Heart left ventricle (tissue), 16 donors: ENCODE data around the gene PPP1R12C. TPM values are rescaled to one million over a fixed set of nuclear protein-coding genes. Genes with fewer than 3 reads are reported as not detected.

Source experiments
- ATAC-seq, 4 donors: fragments of 200-7000 bp; cut with Tn5 transposase; one replicate each; pipeline ENCODE4 v1.9.1; 2020 to 2022; ENCODE audit warnings: moderate library complexity in 4 of 4, mild to moderate bottlenecking in 3 of 4, moderate number of reproducible peaks in 1 of 4
- DNase-seq, 5 donors: peaks; one replicate each; pipeline ENCODE4 v3.0.0-alpha.2; 2020
- H3K27ac ChIP-seq, 12 donors: fragments of 200-600 bp; sonication (generic) in 4 of 12; one replicate each; pipeline versions ENCODE4 v1.5.0 to v1.8.0; 2016 to 2022; ENCODE audit warnings: mild to moderate bottlenecking in 2 of 12
- H3K27me3 ChIP-seq, 9 donors: fragments of 200-600 bp; sonication (generic) in 2 of 9; one replicate each; pipeline versions ENCODE4 v1.5.1 to v1.8.0; 2016 to 2022; ENCODE audit warnings: mild to moderate bottlenecking in 3 of 9
- H3K36me3 ChIP-seq, 9 donors: fragments of 200-600 bp; sonication (generic) in 2 of 9; one replicate each; pipeline versions ENCODE4 v1.5.0 to v1.8.0; 2018 to 2022; ENCODE audit warnings: mild to moderate bottlenecking in 2 of 9
- H3K4me1 ChIP-seq, 12 donors: fragments of 200-600 bp; sonication (generic) in 4 of 12; one replicate each; pipeline versions ENCODE4 v1.5.0 to v1.8.0; 2016 to 2022; ENCODE audit warnings: mild to moderate bottlenecking in 3 of 12
- H3K4me3 ChIP-seq, 12 donors: fragments of 200-600 bp; sonication (generic) in 4 of 12; one replicate each; pipeline versions ENCODE4 v1.5.0 to v1.8.0; 2017 to 2022; ENCODE audit warnings: mild to moderate bottlenecking in 9 of 12, moderate library complexity in 4 of 12
- H3K9me3 ChIP-seq, 12 donors: fragments of 200-600 bp; sonication (generic) in 4 of 12; one replicate each; pipeline versions ENCODE4 v1.5.0 to v1.8.0; 2016 to 2022; ENCODE audit warnings: mild to moderate bottlenecking in 1 of 12
- CTCF ChIP-seq, 12 donors: fragments of 200-600 bp; sonication (generic) in 4 of 12; IDR thresholded peaks; one replicate each; pipeline versions ENCODE4 v1.5.0 to v1.8.0; 2018 to 2022; ENCODE audit warnings: antibody characterized with exemption in 12 of 12, mild to moderate bottlenecking in 5 of 12
- POLR2A ChIP-seq, 2 donors: fragments of 450-650 bp; IDR thresholded peaks; one replicate each; pipeline ENCODE4 v1.6.1; 2017; ENCODE audit warnings: antibody characterized with exemption in 2 of 2, mild to moderate bottlenecking in 2 of 2, moderate library complexity in 2 of 2
- WGBS, 4 donors: extraction: QIAGEN DNeasy Blood & Tissue Kit in 2 of 4; methylation state at CpG; one replicate each; pipeline versions ENCODE4 v1.1.5 to v1.1.7; 2013 to 2018; 5-methylcytosine and 5-hydroxymethylcytosine counted together
- intact Hi-C, 10 donors: fragments of 100-400 bp; cut with DNase I; formaldehyde crosslinking; loops; one replicate each; pipeline versions ENCODE4 v1.11.1 to v1.14.2; 2022
- polyA plus RNA-seq, 2 donors: library from polyadenylated mRNA; stranded (reverse); fragments of 200-250 nt; gene quantifications; one replicate each; pipeline ENCODE4 v1.2.3, GENCODE V29; 2013
- total RNA-seq, 9 donors: library from RNA; depleted of rRNA in 2 of 9; stranded (reverse); fragments of >200 nt in 2 of 9; fragmentation: NEBNext Ultra II Directional in 3 of 9; extraction: Animal tissue kit (Norgen Biotek cat#: 25700) in 3 of 9; gene quantifications; one replicate each; pipeline versions ENCODE4 v1.1.0 to v1.2.4, GENCODE V29; 2016 to 2023
- donor health status: ischemic (EF 13 %, LVEDD 7.1; RV severe dilation, severe dysfunction).
- donor health status: healthy with polysubstance abuse.
- donor health status: DM: no; HTN: yes; CAD: no.
- donor health status: DM: no; HTN: no; CAD: no.
- donor health status: ischemic (EF 25% LVEDD 6.9; RV normal size, moderate dysfunction).
- donor health status: ischemic (EF 25% LVEDD 5.7; RV mildly dilated, moderate dysfunction).
- donor health status: healthy.
- donor health status: DM: yes; HTN: yes; CAD: no.
- donor health status: ischemic (EF 35%, LVEDD 5.7; RV mildly dilated, moderate dysfunction).
- donor health status: nonischemic (EF 11% LVEDD 7.7; RV severe dilation, severe dysfunction).
- donor health status: DM: yes; HTN: yes; CAD: no.
- donor health status: PGD.
- donor health status: ischemic (EF 29% LVEDD 5.4; RV normal size, mild dysfunction).
- donor health status: nonischemic (EF 23%, LVEDD 6.1; RV moderate dilation, normal function).

Gene PPP1R12C
- total and polyA plus RNA-seq, 11 donors: 116 to 324 (median 209) TPM

- 25 to 35% (median 31%) methylated on average over 16 to 17 of the region's 17 CpGs for WGBS, 4 donors
- DNase-seq: peak in 2 of 5 donors; percentile 53 to 68
- Histone ChIP-seq H3K4me1 (peaks cover 0 to 42% (median 22%) of the 10 kb centered on the region in 12 donors), H3K27me3 (peaks cover 9 to 52% (median 24%) of the 10 kb centered on the region in 9 donors), H3K4me3 (peak overlapping the region; percentile 37 to 67 (median 54)), H3K27ac (peak overlapping the region in 9 of 12 donors; percentile 3 to 66 (median 46)), H3K36me3 (peaks cover 0 to 30% (median 25%) of the 10 kb centered on the region in 9 donors), H3K9me3 (no peaks in the 10 kb centered on the region)
- ATAC-seq: peak in 3 of 4 donors; percentile 2 to 21 (median 20)
- intact Hi-C loops: no loop called here
- TF ChIP-seq CTCF (IDR thresholded peaks at IDR 0.05): no peak
- TF ChIP-seq POLR2A (IDR thresholded peaks at IDR 0.05): no peak
These were observed 29.9 kb downstream of the PPP1R12C start for GRCh38 chr19:55087542-55087901.

- Histone ChIP-seq H3K9me3 (no peaks in the 10 kb centered on the region), H3K36me3 (peaks cover 0 to 24% (median 19%) of the 10 kb centered on the region in 9 donors), H3K27ac (peak overlapping the region in 9 of 12 donors; percentile 14 to 66 (median 46)), H3K4me3 (peak overlapping the region; percentile 37 to 67 (median 54)), H3K4me1 (peaks cover 0 to 48% (median 27%) of the 10 kb centered on the region in 12 donors), H3K27me3 (peaks cover 11 to 58% (median 29%) of the 10 kb centered on the region in 9 donors)
- ATAC-seq: peak; percentile 82 to 93 (median 86)
- intact Hi-C loops: no loop called here
- peak; percentile 96 to 98 (median 96) for DNase-seq
- WGBS, 4 donors: 1 to 9% (median 4%) methylated on average over 47 to 74 of the region's 74 CpGs
- TF ChIP-seq POLR2A (IDR thresholded peaks at IDR 0.05) (peak in 1 of 2 donors; percentile 24), CTCF (IDR thresholded peaks at IDR 0.05) (no peak)
These were observed 30.5 kb downstream of the PPP1R12C start for GRCh38 chr19:55086730-55087541.

DNA sequence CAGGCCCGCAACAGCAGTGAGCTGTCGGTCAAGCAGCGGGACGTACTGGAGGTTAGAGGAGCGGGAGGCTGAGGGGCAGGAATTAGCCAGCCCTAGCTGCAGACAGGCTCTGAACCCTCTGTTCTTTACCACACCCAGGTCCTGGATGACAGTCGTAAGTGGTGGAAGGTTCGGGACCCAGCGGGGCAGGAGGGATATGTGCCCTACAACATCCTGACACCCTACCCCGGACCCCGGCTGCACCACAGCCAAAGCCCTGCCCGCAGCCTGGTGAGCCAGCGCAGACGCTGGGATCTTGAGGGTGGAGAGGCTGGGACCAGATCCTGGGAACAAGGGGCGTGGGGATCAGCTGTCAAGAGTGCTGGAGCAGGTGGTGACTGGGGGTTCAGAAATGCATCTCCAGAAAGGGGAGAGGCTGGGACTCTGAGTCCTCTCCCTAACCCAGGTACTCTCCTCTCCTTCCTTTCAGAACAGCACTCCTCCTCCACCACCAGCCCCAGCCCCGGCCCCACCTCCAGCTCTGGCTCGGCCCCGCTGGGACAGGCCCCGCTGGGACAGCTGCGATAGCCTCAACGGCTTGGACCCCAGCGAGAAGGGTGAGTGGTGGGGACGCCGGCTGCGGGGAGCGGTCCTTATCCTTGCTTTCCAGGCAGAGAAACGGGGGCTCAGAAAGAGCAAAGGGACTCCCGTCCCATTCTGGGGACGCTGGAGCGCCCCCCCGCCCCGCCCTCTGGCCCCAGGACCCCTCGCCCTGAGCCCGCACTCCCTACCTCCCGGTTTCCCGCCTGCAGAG, 31.3 kb downstream of the PPP1R12C start:
- intact Hi-C loops: no loop called here
- peaks cover 0 to 16% (median 11%) of the 10 kb centered on the region in 9 donors for H3K36me3 ChIP-seq
- no peak for ATAC-seq
- peaks cover 0 to 55% (median 33%) of the 10 kb centered on the region in 12 donors for H3K4me1 ChIP-seq
- WGBS, 4 donors: 25 to 42% (median 35%) methylated on average over 24 to 35 of the region's 35 CpGs
- H3K4me3 ChIP-seq: peak overlapping the region; percentile 37 to 67 (median 54)
- peak overlapping the region in 5 of 12 donors; percentile 14 to 66 (median 56) for H3K27ac ChIP-seq
- peak in 2 of 5 donors; percentile 39 to 57 for DNase-seq
- peaks cover 12 to 64% (median 37%) of the 10 kb centered on the region in 9 donors for H3K27me3 ChIP-seq
- no peaks in the 10 kb centered on the region for H3K9me3 ChIP-seq
- TF ChIP-seq POLR2A (IDR thresholded peaks at IDR 0.05): no peak
- TF ChIP-seq CTCF (IDR thresholded peaks at IDR 0.05): no peak
